Right lobe of liver (tissue), 6 donors: Measurements from ENCODE around the gene BCOR. TPM values are rescaled to one million over a fixed set of nuclear protein-coding genes. Genes with fewer than 3 reads are reported as not detected.
A peak's percentile ranks its signal among the peaks of the same experiment; 100 is the strongest.

Experiments
- ATAC-seq, 4 donors: fragments of 200-7000 bp; cut with Tn5 transposase; one replicate each; pipeline ENCODE4 v1.9.1; 2020; ENCODE audit warnings: mild to moderate bottlenecking in 4 of 4, moderate library complexity in 4 of 4
- DNase-seq, 3 donors: peaks; one replicate each; pipeline ENCODE4 v3.0.0-alpha.2; 2020
- H3K27ac ChIP-seq, 3 donors: fragments of 200-600 bp; one replicate each; pipeline ENCODE4 v1.8.0; 2022
- H3K27me3 ChIP-seq, 2 donors: fragments of 200-600 bp; one replicate each; pipeline ENCODE4 v1.8.0; 2022
- H3K36me3 ChIP-seq, 4 donors: fragments of 200-600 bp; sonication (generic) in 1 of 4; one replicate each; pipeline versions ENCODE4 v1.5.1 to v1.8.0; 2017 to 2022; ENCODE audit warnings: control low read depth in 1 of 4
- H3K4me1 ChIP-seq, 4 donors: fragments of 200-600 bp; sonication (generic) in 1 of 4; one replicate each; pipeline versions ENCODE4 v1.5.1 to v1.8.0; 2017 to 2022; ENCODE audit warnings: control low read depth in 1 of 4
- H3K4me3 ChIP-seq, 3 donors: fragments of 200-600 bp; one replicate each; pipeline ENCODE4 v1.8.0; 2022
- H3K9me3 ChIP-seq, 4 donors: fragments of 200-600 bp; sonication (generic) in 1 of 4; one replicate each; pipeline versions ENCODE4 v1.5.1 to v1.8.0; 2017 to 2022; ENCODE audit warnings: control low read depth in 1 of 4
- CTCF ChIP-seq, 4 donors: fragments of 200-600 bp in 3 of 4; fragments of 450-650 bp in 1 of 4; IDR thresholded peaks; one replicate each; pipeline versions ENCODE4 v1.5.1 to v1.8.0; 2016 to 2022; ENCODE audit warnings: antibody characterized with exemption in 4 of 4, mild to moderate bottlenecking in 2 of 4
- POLR2A ChIP-seq: fragments of 450-650 bp; IDR thresholded peaks from one replicate; pipeline ENCODE4 v1.6.1; 2017; ENCODE audit warnings: antibody characterized with exemption, mild to moderate bottlenecking
- WGBS: methylation state at CpG from one replicate; pipeline ENCODE4 v1.1.6; 2018; ENCODE audit warnings: low coverage, low lambda C conversion rate; ENCODE audit not compliant: insufficient coverage; ENCODE audit errors: missing lambda C conversion rate; 5-methylcytosine and 5-hydroxymethylcytosine counted together
- intact Hi-C, 2 donors: fragments of 100-400 bp; cut with DNase I; formaldehyde crosslinking; loops; one replicate each; pipeline versions ENCODE4 v1.11.2 to v1.14.1; 2022
- total RNA-seq, 6 experiments: library from RNA; depleted of rRNA in 2 of 6; stranded (reverse); fragments of >200 nt in 2 of 6; fragmentation: NEBNext Ultra II Directional in 3 of 6; extraction: Animal tissue kit (Norgen Biotek cat#: 25700) in 3 of 6; gene quantifications; one replicate each; pipeline versions ENCODE4 v1.1.0 to v1.2.4, GENCODE V29; 2016 to 2023
- donor health status: DM: no; HTN: yes; CAD: no.
- donor health status: DM: no; HTN: no; CAD: no.
- donor health status: DM: no; HTN: no; CAD: no.
- donor health status: DM: no; HTN: yes; CAD: no.
- donor health status: DM: no; HTN: yes; CAD: no.

The BCOR gene
- total RNA-seq, 6 experiments from 2014 or later = 9.4 to 16.6 (median 12.0) TPM

GRCh38 chrX:40040686-40041461, 56.9 kb downstream of the BCOR start:
- no peak overlapping the region for H3K27ac ChIP-seq
- H3K9me3 ChIP-seq = peaks cover 0 to 5% (median 0%) of the 10 kb centered on the region in 4 donors
- ATAC-seq (no peak), DNase-seq (no peak)
- no peaks in the 10 kb centered on the region for H3K36me3 ChIP-seq
- H3K4me1 ChIP-seq = no peaks in the 10 kb centered on the region
- TF ChIP-seq POLR2A (no peak), CTCF (IDR thresholded peaks at IDR 0.05) (no peak)
- intact Hi-C loops = no loop called here
- H3K27me3 ChIP-seq = no peaks in the 10 kb centered on the region
- WGBS = 29% methylated on average over 4 of the region's 4 CpGs
- H3K4me3 ChIP-seq = no peak overlapping the region

GRCh38 chrX:40039887-40040286, 57.9 kb downstream of the BCOR start:
- no peak overlapping the region for H3K4me3 ChIP-seq
- 72% methylated on average over 7 of the region's 8 CpGs for WGBS
- TF ChIP-seq CTCF (IDR thresholded peaks at IDR 0.05) (no peak), POLR2A (no peak)
- intact Hi-C loops = no loop called here
- no peaks in the 10 kb centered on the region for H3K27me3 ChIP-seq
- H3K27ac ChIP-seq = no peak overlapping the region
- H3K4me1 ChIP-seq = no peaks in the 10 kb centered on the region
- peaks cover 0 to 5% (median 0%) of the 10 kb centered on the region in 4 donors for H3K9me3 ChIP-seq
- DNase-seq (no peak), ATAC-seq (no peak)
- H3K36me3 ChIP-seq = no peaks in the 10 kb centered on the region

GRCh38 chrX:40037367-40037766, 60.4 kb downstream of the BCOR start:
- DNase-seq = no peak
- H3K4me3 ChIP-seq = no peak overlapping the region
- no peaks in the 10 kb centered on the region for H3K27me3 ChIP-seq
- peaks cover 0 to 5% (median 0%) of the 10 kb centered on the region in 4 donors for H3K9me3 ChIP-seq
- no peaks in the 10 kb centered on the region for H3K36me3 ChIP-seq
- no peak for TF ChIP-seq CTCF (IDR thresholded peaks at IDR 0.05)
- no peak for TF ChIP-seq POLR2A
- ATAC-seq = no peak
- H3K27ac ChIP-seq = no peak overlapping the region
- intact Hi-C loops = no loop called here
- H3K4me1 ChIP-seq = no peaks in the 10 kb centered on the region

GRCh38 chrX:40035726-40036125, 62.0 kb downstream of the BCOR start:
- H3K36me3 ChIP-seq = no peaks in the 10 kb centered on the region
- intact Hi-C loops = no loop called here
- H3K9me3 ChIP-seq = peaks cover 0 to 5% (median 0%) of the 10 kb centered on the region in 4 donors
- WGBS = 66% methylated on average over 4 of the region's 5 CpGs
- DNase-seq (peak in 1 of 3 donors; percentile 46), ATAC-seq (peak; percentile 37 to 76 (median 50))
- H3K4me1 ChIP-seq = no peaks in the 10 kb centered on the region
- TF ChIP-seq POLR2A = no peak
- TF ChIP-seq CTCF (IDR thresholded peaks at IDR 0.05) = no peak
- no peak overlapping the region for H3K27ac ChIP-seq
- H3K27me3 ChIP-seq = no peaks in the 10 kb centered on the region
- no peak overlapping the region for H3K4me3 ChIP-seq
